GM12878 (cell line): ENCODE data around the gene MCEMP1. TPM values are rescaled to one million over a fixed set of nuclear protein-coding genes. Genes with fewer than 3 reads are reported as not detected.

Experiments used
- ATAC-seq: fragments of 200-7000 bp; cut with Tn5 transposase; 3 replicates; pipeline ENCODE4 v1.9.1; 2020; ENCODE audit warnings: mild to moderate bottlenecking, moderate library complexity
- BruUV-seq: library from RNA; stranded (reverse); fragments of 400-500 nt; replicated peaks from 2 replicates; lab custom pipeline; 2021; lab: Mats Ljungman, UMichigan
- CTCF ChIA-PET: fragments of 300-600 bp; sonication (Branson Sonifier 250); formaldehyde crosslinking; extraction: SDS; loops from one replicate; lab custom pipeline; 2021; ENCODE audit warnings: inconsistent platforms; lab: Yijun Ruan, JAX
- POLR2A ChIA-PET: fragments of 350-600 bp; formaldehyde crosslinking; extraction: SDS; loops from one replicate; lab custom pipeline; 2021; ENCODE audit warnings: inconsistent platforms; lab: Charles Lee
- RAD21 ChIA-PET: fragments of 300-600 bp; sonication (Branson Sonifier 250); formaldehyde crosslinking; loops from one replicate; lab custom pipeline; 2023; ENCODE audit warnings: antibody characterized with exemption; ENCODE audit not compliant: unreplicated experiment; lab: Charles Lee
- SMC1A ChIA-PET: fragments of 300-600 bp; sonication (Branson Sonifier 250); formaldehyde crosslinking; loops from one replicate; lab custom pipeline; 2023; ENCODE audit not compliant: unreplicated experiment, uncharacterized antibody; lab: Charles Lee
- DNase-seq: peaks from one replicate; pipeline ENCODE4 v3.0.0-alpha.2; 2011; ENCODE audit warnings: low read depth, low spot score
- FAIRE-seq: peaks from 3 replicates; lab custom pipeline; 2011; peaks lifted over from hg19 to GRCh38; lab: Jason Lieb, UNC
- H2AFZ ChIP-seq: 2 replicates; pipeline ENCODE4 v1.6.0; 2011; ENCODE audit warnings: low read depth, low read length, control low read depth; ENCODE audit not compliant: control insufficient read depth
- H3K27ac ChIP-seq: 2 replicates; pipeline ENCODE4 v1.5.1; 2011; ENCODE audit warnings: control low read depth; ENCODE audit not compliant: control insufficient read depth, insufficient read depth
- H3K27me3 ChIP-seq, 2 experiments: replicated peaks in 1 of 2; 2 replicates each; pipeline versions ENCODE4 v1.6.0 to v1.6.1; 2011; ENCODE audit warnings: low read length in 1 of 2; ENCODE audit not compliant: control insufficient read depth in 2 of 2, insufficient read depth in 2 of 2
- H3K36me3 ChIP-seq, 2 experiments: 2 replicates each; pipeline ENCODE4 v1.5.1; 2011; ENCODE audit warnings: low read length in 1 of 2; ENCODE audit not compliant: control insufficient read depth in 2 of 2, insufficient read depth in 2 of 2
- H3K4me1 ChIP-seq: 2 replicates; pipeline ENCODE4 v1.6.1; 2011; ENCODE audit warnings: mild to moderate bottlenecking, low read length, moderate library complexity, mixed read lengths; ENCODE audit not compliant: control insufficient read depth, insufficient read depth
- H3K4me2 ChIP-seq: 2 replicates; pipeline ENCODE4 v1.6.0; 2011; ENCODE audit warnings: control low read depth; ENCODE audit not compliant: control insufficient read depth, insufficient read depth
- H3K4me3 ChIP-seq: fragments of 200-600 bp; sonication (generic); 2 replicates; pipeline ENCODE4 v1.5.1; 2016
- H3K79me2 ChIP-seq: 2 replicates; pipeline ENCODE4 v1.6.0; 2011; ENCODE audit warnings: low read length; ENCODE audit not compliant: control insufficient read depth, insufficient read depth
- H3K9ac ChIP-seq: 2 replicates; pipeline ENCODE4 v1.8.0; 2011; ENCODE audit warnings: low read length, control low read depth, mixed read lengths; ENCODE audit not compliant: control insufficient read depth, insufficient read depth
- H3K9me3 ChIP-seq: replicated peaks from 3 replicates; pipeline ENCODE4 v1.5.1; 2011; ENCODE audit warnings: mild to moderate bottlenecking, low read length; ENCODE audit not compliant: control insufficient read depth, insufficient read depth
- H4K20me1 ChIP-seq: 2 replicates; pipeline ENCODE4 v1.6.0; 2011; ENCODE audit not compliant: control insufficient read depth, insufficient read depth
- BACH1 ChIP-seq: fragments of 450-650 bp; IDR thresholded peaks from 2 replicates; pipeline ENCODE4 v1.6.1; 2017; ENCODE audit warnings: mild to moderate bottlenecking, borderline replicate concordance
- BHLHE40 ChIP-seq, 2 experiments: fragments of 450-650 bp in 1 of 2; IDR thresholded peaks; 2 replicates each; pipeline ENCODE4 v1.6.1; 2011 to 2017; ENCODE audit warnings: low read depth in 2 of 2, borderline replicate concordance in 1 of 2, improper control_type of control experiment in 1 of 2, low read length in 1 of 2, mild to moderate bottlenecking in 1 of 2
- FOS ChIP-seq: IDR thresholded peaks from 3 replicates; pipeline ENCODE4 v1.6.1; 2011; ENCODE audit warnings: borderline replicate concordance; ENCODE audit not compliant: insufficient read length; ENCODE audit errors: extremely low read depth
- HDGF ChIP-seq: fragments of 450-650 bp; IDR thresholded peaks from 2 replicates; pipeline ENCODE4 v1.6.1; 2016; ENCODE audit warnings: antibody characterized with exemption
- JUND ChIP-seq: IDR thresholded peaks from 2 replicates; pipeline ENCODE4 v1.6.1; 2012; ENCODE audit warnings: low read depth, mild to moderate bottlenecking, low read length, improper control_type of control experiment, moderate library complexity
- KAT2A ChIP-seq: conservative IDR thresholded peaks from 2 replicates; pipeline ENCODE4 v1.6.1; 2011; ENCODE audit warnings: low read depth, low read length; ENCODE audit not compliant: control insufficient read depth
- MLLT1 ChIP-seq: fragments of 450-650 bp; IDR thresholded peaks from 2 replicates; pipeline ENCODE4 v1.6.1; 2016; ENCODE audit warnings: mild to moderate bottlenecking
- MTA2 ChIP-seq: fragments of 450-650 bp; IDR thresholded peaks from 2 replicates; pipeline ENCODE4 v1.6.1; 2016; ENCODE audit warnings: low read depth, mild to moderate bottlenecking, moderate library complexity
- MXI1 ChIP-seq: fragments of 150-350 bp; IDR thresholded peaks from 2 replicates; pipeline ENCODE4 v1.6.1; 2011; ENCODE audit warnings: low read depth, mild to moderate bottlenecking, inconsistent platforms, low read length, improper control_type of control experiment
- POLR2A ChIP-seq: IDR thresholded peaks from 2 replicates; pipeline ENCODE4 v1.6.1; 2011; ENCODE audit warnings: low read depth, mild to moderate bottlenecking, low read length
- RELA ChIP-seq: fragments of 450-650 bp; IDR thresholded peaks from 2 replicates; pipeline ENCODE4 v1.8.0; 2014; ENCODE audit warnings: borderline replicate concordance; ENCODE audit not compliant: partially characterized antibody
- RFX5 ChIP-seq: IDR thresholded peaks from 2 replicates; pipeline ENCODE4 v1.6.1; 2011; ENCODE audit warnings: low read depth, low read length, improper control_type of control experiment
- SMC3 ChIP-seq: IDR thresholded peaks from 2 replicates; pipeline ENCODE4 v1.6.1; 2011; ENCODE audit warnings: low read length, improper control_type of control experiment, borderline replicate concordance
- STAT3 ChIP-seq: IDR thresholded peaks from 2 replicates; pipeline ENCODE4 v1.6.1; 2011; ENCODE audit warnings: low read depth, low read length, improper control_type of control experiment
- SUZ12 ChIP-seq: fragments of 200-600 bp; sonication (generic); IDR thresholded peaks from one replicate; pipeline ENCODE4 v1.6.1; 2018; ENCODE audit warnings: antibody characterized with exemption, mild to moderate bottlenecking; ENCODE audit not compliant: unreplicated experiment
- TARDBP ChIP-seq: IDR thresholded peaks from 2 replicates; pipeline ENCODE4 v1.6.1; 2016; ENCODE audit warnings: borderline replicate concordance
- WGBS: methylation state at CpG from one replicate; pipeline ENCODE4 v1.1.6; 2016; ENCODE audit warnings: low lambda C conversion rate; ENCODE audit not compliant: insufficient replicate concordance, insufficient coverage; ENCODE audit errors: missing lambda C conversion rate; 5-methylcytosine and 5-hydroxymethylcytosine counted together
- in situ Hi-C: fragments of 300-500 bp; cut with MboI; formaldehyde crosslinking; loops from 9 replicates; pipeline ENCODE4 v1.14.3; 2018; ENCODE audit warnings: mixed read lengths
- intact Hi-C: fragments of 100-400 bp; cut with micrococcal nuclease; formaldehyde crosslinking; loops from one replicate; pipeline ENCODE4 v1.14.2; 2022; ENCODE audit not compliant: unreplicated experiment
- polyA plus RNA-seq, 11 experiments: library from polyadenylated mRNA; depleted of rRNA in 4 of 11; unstranded in 6 of 11; stranded (reverse) in 5 of 11; fragments of >200 nt; fragmentation: Nextera tagmentation in 4 of 11; fragmentation: Illumina TruSeq in 1 of 11; extraction: Ambion mirVana in 4 of 11; extraction: Trizol in 1 of 11; gene quantifications; 1 replicate in 1 of 11; 2 replicates in 10 of 11; pipeline versions ENCODE4 v1.2.1 to v1.2.3, GENCODE V29; 2011 to 2016; ENCODE audit warnings: inconsistent platforms in 2 of 11, missing spikeins in 2 of 11, low read depth in 1 of 11
- total RNA-seq, 4 experiments: library from RNA; depleted of rRNA in 3 of 4; stranded (reverse); fragments of >200 nt in 3 of 4; fragmentation: Illumina TruSeq in 1 of 4; extraction: Trizol in 1 of 4; gene quantifications; 2 replicates each; pipeline versions ENCODE4 v1.2.1 to v1.2.3, GENCODE V29; 2013 to 2021
- TF ChIP-seq, protein P1 (sequence below): IDR thresholded peaks from 2 replicates; pipeline ENCODE4 v1.6.1; 2011; ENCODE audit warnings: borderline replicate concordance, low read depth, mild to moderate bottlenecking, moderate library complexity, low read length; ENCODE audit not compliant: insufficient read depth, poor library complexity, severe bottlenecking
- TF ChIP-seq, protein P2 (sequence below): fragments of 450-650 bp; IDR thresholded peaks from 2 replicates; pipeline ENCODE4 v1.6.1; 2017; ENCODE audit warnings: antibody characterized with exemption, mild to moderate bottlenecking, moderate library complexity
- TF ChIP-seq, protein P3 (sequence below): fragments of 450-650 bp; IDR thresholded peaks from 2 replicates; pipeline ENCODE4 v1.6.1; 2017; ENCODE audit warnings: borderline replicate concordance

The MCEMP1 gene
- total and polyA plus RNA-seq, 10 of the 15 experiments (the other 5 are each of a cell fraction or from before 2014, with no cell fraction given): 0.08 to 0.55 (median 0.26) TPM; not detected in 1

DNA sequence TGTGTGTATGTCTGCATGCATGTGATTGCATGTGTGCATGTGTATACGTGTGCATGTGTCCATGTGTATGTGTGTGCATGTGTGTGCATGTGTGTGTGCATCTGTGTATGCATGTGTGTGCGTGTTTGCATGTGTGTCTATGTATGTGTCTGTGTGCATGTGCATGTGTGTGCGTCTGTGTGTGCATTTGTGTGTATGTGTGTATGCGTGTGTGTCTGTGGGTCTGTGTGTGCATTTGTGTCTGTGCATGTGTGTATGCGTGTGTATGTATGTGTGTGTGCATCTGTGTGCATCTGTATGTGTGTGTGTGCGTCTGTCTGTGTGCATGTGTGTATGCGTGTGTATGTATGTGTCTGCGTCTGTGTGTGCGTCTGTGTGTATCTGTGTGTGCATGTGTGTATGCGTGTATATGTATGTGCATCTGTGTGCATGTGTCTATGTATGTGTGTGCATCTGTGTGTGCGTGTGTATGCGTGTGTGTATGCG lies 37.0 kb upstream of the MCEMP1 start:
- in situ Hi-C loops (no loop called here), intact Hi-C loops (no loop called here)
- ChIA-PET CTCF (no interaction called here), RAD21 (no interaction called here), POLR2A (no interaction called here), SMC1A (no interaction called here)
- Histone ChIP-seq H3K4me3 (no peak overlapping the region), H3K4me1 (peaks cover 14% of the 10 kb centered on the region), H3K27ac (no peak overlapping the region), H2AFZ (no peak overlapping the region), H3K9me3 (no peaks in the 10 kb centered on the region; the same call in 2 of the 3 replicates), H3K4me2 (no peak overlapping the region), H3K27me3 (no peaks in the 10 kb centered on the region), H3K79me2 (peaks cover 18% of the 10 kb centered on the region), H3K9ac (no peak overlapping the region), H4K20me1 (no peaks in the 10 kb centered on the region), H3K36me3 (peaks cover 0 to 7% of the 10 kb centered on the region in 2 experiments; a peak in 3 of 4 replicates)
- no TSS peak for BruUV-seq
- FAIRE-seq (no peak), ATAC-seq (no peak), DNase-seq (no peak)
- WGBS: 98% methylated on average over 13 of the region's 13 CpGs
- TF ChIP-seq MXI1: no peak
- TF ChIP-seq, protein P1, sequence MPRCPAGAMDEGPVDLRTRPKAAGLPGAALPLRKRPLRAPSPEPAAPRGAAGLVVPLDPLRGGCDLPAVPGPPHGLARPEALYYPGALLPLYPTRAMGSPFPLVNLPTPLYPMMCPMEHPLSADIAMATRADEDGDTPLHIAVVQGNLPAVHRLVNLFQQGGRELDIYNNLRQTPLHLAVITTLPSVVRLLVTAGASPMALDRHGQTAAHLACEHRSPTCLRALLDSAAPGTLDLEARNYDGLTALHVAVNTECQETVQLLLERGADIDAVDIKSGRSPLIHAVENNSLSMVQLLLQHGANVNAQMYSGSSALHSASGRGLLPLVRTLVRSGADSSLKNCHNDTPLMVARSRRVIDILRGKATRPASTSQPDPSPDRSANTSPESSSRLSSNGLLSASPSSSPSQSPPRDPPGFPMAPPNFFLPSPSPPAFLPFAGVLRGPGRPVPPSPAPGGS: peak; percentile 78
- no peak for TF ChIP-seq SMC3
- TF ChIP-seq HDGF: 0 out of 2 replicates have a peak, but pooled peaks have one; percentile 70
- no peak for TF ChIP-seq RFX5
- TF ChIP-seq, protein P2, sequence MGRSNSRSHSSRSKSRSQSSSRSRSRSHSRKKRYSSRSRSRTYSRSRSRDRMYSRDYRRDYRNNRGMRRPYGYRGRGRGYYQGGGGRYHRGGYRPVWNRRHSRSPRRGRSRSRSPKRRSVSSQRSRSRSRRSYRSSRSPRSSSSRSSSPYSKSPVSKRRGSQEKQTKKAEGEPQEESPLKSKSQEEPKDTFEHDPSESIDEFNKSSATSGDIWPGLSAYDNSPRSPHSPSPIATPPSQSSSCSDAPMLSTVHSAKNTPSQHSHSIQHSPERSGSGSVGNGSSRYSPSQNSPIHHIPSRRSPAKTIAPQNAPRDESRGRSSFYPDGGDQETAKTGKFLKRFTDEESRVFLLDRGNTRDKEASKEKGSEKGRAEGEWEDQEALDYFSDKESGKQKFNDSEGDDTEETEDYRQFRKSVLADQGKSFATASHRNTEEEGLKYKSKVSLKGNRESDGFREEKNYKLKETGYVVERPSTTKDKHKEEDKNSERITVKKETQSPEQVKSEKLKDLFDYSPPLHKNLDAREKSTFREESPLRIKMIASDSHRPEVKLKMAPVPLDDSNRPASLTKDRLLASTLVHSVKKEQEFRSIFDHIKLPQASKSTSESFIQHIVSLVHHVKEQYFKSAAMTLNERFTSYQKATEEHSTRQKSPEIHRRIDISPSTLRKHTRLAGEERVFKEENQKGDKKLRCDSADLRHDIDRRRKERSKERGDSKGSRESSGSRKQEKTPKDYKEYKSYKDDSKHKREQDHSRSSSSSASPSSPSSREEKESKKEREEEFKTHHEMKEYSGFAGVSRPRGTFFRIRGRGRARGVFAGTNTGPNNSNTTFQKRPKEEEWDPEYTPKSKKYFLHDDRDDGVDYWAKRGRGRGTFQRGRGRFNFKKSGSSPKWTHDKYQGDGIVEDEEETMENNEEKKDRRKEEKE: no peak
- no peak for TF ChIP-seq BACH1
- TF ChIP-seq RELA: no peak
- TF ChIP-seq, protein P3, sequence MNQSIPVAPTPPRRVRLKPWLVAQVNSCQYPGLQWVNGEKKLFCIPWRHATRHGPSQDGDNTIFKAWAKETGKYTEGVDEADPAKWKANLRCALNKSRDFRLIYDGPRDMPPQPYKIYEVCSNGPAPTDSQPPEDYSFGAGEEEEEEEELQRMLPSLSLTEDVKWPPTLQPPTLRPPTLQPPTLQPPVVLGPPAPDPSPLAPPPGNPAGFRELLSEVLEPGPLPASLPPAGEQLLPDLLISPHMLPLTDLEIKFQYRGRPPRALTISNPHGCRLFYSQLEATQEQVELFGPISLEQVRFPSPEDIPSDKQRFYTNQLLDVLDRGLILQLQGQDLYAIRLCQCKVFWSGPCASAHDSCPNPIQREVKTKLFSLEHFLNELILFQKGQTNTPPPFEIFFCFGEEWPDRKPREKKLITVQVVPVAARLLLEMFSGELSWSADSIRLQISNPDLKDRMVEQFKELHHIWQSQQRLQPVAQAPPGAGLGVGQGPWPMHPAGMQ: no peak
- no peak for TF ChIP-seq JUND
- TF ChIP-seq SUZ12: no peak
- no peak for TF ChIP-seq STAT3
- no peak for TF ChIP-seq BHLHE40 (IDR thresholded peaks at IDR 0.05; ENCODE audit: borderline replicate concordance in 1 of 2, low read depth in 2 of 2, low read length in 1 of 2)
- TF ChIP-seq MTA2: no peak
- TF ChIP-seq FOS: no peak
- TF ChIP-seq POLR2A: peak; percentile 71
- no peak for TF ChIP-seq MLLT1
- TF ChIP-seq KAT2A: no peak
- 0 out of 2 replicates have a peak, but pooled peaks have one; percentile 22 for TF ChIP-seq TARDBP
